Mesendoderm (in vitro differentiated cells): ENCODE results near the gene CXXC5.

Experiments used
- DNase-seq: peaks from one replicate; pipeline ENCODE4 v3.0.0; 2013
- H2AK5ac ChIP-seq: 2 replicates; pipeline ENCODE4 v1.6.1; 2013; ENCODE audit warnings: low read length, inconsistent platforms
- H2BK120ac ChIP-seq: 2 replicates; pipeline ENCODE4 v1.6.1; 2013; ENCODE audit warnings: low read depth, mild to moderate bottlenecking, low read length, moderate library complexity, mixed read lengths
- H2BK15ac ChIP-seq: replicated peaks from 2 replicates; pipeline ENCODE4 v1.6.1; 2013; ENCODE audit warnings: low read depth, mild to moderate bottlenecking, moderate library complexity
- H2BK5ac ChIP-seq: 2 replicates; pipeline ENCODE4 v1.6.1; 2013; ENCODE audit warnings: low read length, inconsistent platforms
- H3K18ac ChIP-seq: 2 replicates; pipeline ENCODE4 v1.6.1; 2013; ENCODE audit warnings: mild to moderate bottlenecking, low read length, mixed read lengths
- H3K23ac ChIP-seq: one replicate; pipeline ENCODE4 v1.6.1; 2013; ENCODE audit warnings: low read length
- H3K27ac ChIP-seq: 2 replicates; pipeline ENCODE4 v1.5.1; 2013; ENCODE audit warnings: low read depth, mild to moderate bottlenecking, inconsistent platforms, low read length, moderate library complexity
- H3K27me3 ChIP-seq: 2 replicates; pipeline ENCODE4 v1.6.1; 2013; ENCODE audit warnings: low read length, control low read depth, mild to moderate bottlenecking, inconsistent platforms; ENCODE audit not compliant: insufficient read depth, poor library complexity
- H3K36me3 ChIP-seq: 2 replicates; pipeline ENCODE4 v1.6.1; 2013; ENCODE audit warnings: low read length, inconsistent platforms; ENCODE audit not compliant: control insufficient read depth, insufficient read depth
- H3K4ac ChIP-seq: one replicate; pipeline ENCODE4 v1.6.1; 2013; ENCODE audit warnings: low read depth, mild to moderate bottlenecking, low read length, moderate library complexity
- H3K4me1 ChIP-seq: 2 replicates; pipeline ENCODE4 v1.6.1; 2013; ENCODE audit warnings: low read depth, low read length, inconsistent platforms; ENCODE audit not compliant: control insufficient read depth
- H3K4me2 ChIP-seq: 2 replicates; pipeline ENCODE4 v1.6.1; 2013; ENCODE audit warnings: low read length
- H3K4me3 ChIP-seq: 2 replicates; pipeline ENCODE4 v1.5.1; 2013; ENCODE audit warnings: mild to moderate bottlenecking, low read length
- H3K56ac ChIP-seq: one replicate; pipeline ENCODE4 v1.6.1; 2013; ENCODE audit warnings: low read length
- H3K79me1 ChIP-seq: 2 replicates; pipeline ENCODE4 v1.6.1; 2013; ENCODE audit warnings: low read length, inconsistent platforms
- H3K79me2 ChIP-seq: 2 replicates; pipeline ENCODE4 v1.6.1; 2013; ENCODE audit warnings: mild to moderate bottlenecking, low read length; ENCODE audit not compliant: control insufficient read depth, insufficient read depth
- H3K9ac ChIP-seq: 2 replicates; pipeline ENCODE4 v1.6.1; 2013; ENCODE audit warnings: low read length, inconsistent platforms
- H4K5ac ChIP-seq: one replicate; pipeline ENCODE4 v1.6.1; 2013; ENCODE audit warnings: low read length
- H4K8ac ChIP-seq: one replicate; pipeline ENCODE4 v1.6.1; 2013; ENCODE audit warnings: low read depth, mild to moderate bottlenecking, control low read depth, low read length, moderate library complexity
- WGBS: extraction: QIAGEN DNeasy Blood & Tissue Kit; methylation state at CpG from one replicate; pipeline ENCODE4 v1.1.7; 2013; ENCODE audit warnings: low lambda C conversion rate, missing lambda C conversion rate; ENCODE audit not compliant: insufficient coverage; ENCODE audit errors: extremely low coverage; 5-methylcytosine and 5-hydroxymethylcytosine counted together

The CXXC5 gene

DNA sequence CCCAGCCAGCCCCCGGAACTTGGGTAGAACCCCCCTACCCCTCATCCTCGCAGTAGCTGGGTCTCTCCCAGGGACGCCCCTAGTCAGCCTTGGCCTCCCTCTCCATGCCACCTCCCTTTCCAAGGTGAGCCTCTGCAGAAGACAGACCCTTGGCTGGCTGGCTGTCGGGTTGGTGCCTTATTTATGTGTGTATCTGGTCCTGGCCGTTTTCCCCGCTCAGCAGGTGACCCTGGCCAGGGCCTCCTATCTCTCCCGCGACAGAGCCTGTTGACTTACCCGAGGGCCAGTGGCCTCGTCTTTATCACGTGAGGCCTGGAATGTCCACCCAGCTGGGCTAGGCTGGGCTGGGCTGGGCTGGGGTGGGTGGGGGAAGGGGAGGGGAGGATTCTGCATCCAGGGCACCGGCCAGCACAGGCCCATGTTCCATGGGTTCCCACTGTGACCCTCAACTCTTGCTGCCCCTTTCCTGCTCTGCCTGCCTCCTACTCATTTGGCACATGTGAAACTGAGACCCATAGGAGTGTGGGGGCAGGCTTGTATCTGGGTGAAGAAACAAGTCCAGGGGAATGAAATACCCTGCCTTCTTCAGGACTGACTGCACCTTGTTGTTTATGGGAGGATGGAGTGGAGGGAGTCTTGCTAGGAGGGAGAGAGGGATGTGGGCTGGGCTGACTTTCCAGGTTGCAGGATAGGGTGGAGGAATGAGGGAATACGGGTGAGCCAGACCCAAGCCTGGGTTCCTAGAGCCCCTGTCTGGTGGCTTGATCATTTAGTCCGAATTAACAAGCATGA, 3.1 kb downstream of the CXXC5 start:
- Histone ChIP-seq H3K27ac (peak overlapping the region; percentile 96), H4K8ac (no peak overlapping the region), H2BK120ac (no peak overlapping the region), H4K5ac (no peak overlapping the region), H3K4me2 (peak overlapping the region; percentile 56), H3K79me2 (peaks cover 74% of the 10 kb centered on the region), H3K4ac (peak overlapping the region; percentile 76), H3K23ac (no peak overlapping the region), H3K4me1 (peaks cover 35% of the 10 kb centered on the region), H2BK15ac (no peak overlapping the region), H3K27me3 (no peaks in the 10 kb centered on the region), H3K79me1 (peaks cover 2% of the 10 kb centered on the region), H3K56ac (peak overlapping the region; percentile 94), H2BK5ac (peak overlapping the region; percentile 71), H3K36me3 (no peaks in the 10 kb centered on the region), H3K4me3 (peak overlapping the region; percentile 89), H2AK5ac (no peak overlapping the region), H3K9ac (peak overlapping the region; percentile 96), H3K18ac (peak overlapping the region; percentile 98)
- peak; percentile 88 for DNase-seq
- WGBS: no CpG with 5 or more reads among the region's 14 CpGs

- Histone ChIP-seq H2BK5ac (no peak overlapping the region), H3K27ac (no peak overlapping the region), H2BK120ac (no peak overlapping the region), H4K8ac (no peak overlapping the region), H3K36me3 (no peaks in the 10 kb centered on the region), H3K79me2 (peaks cover 82% of the 10 kb centered on the region), H2AK5ac (peak overlapping the region; percentile 40), H3K4ac (no peak overlapping the region), H3K56ac (peak overlapping the region; percentile 45), H3K4me1 (peaks cover 33% of the 10 kb centered on the region), H3K9ac (peak overlapping the region; percentile 59), H4K5ac (no peak overlapping the region), H3K18ac (no peak overlapping the region), H2BK15ac (no peak overlapping the region), H3K23ac (no peak overlapping the region), H3K4me3 (no peak overlapping the region), H3K4me2 (peak overlapping the region; percentile 54), H3K27me3 (no peaks in the 10 kb centered on the region), H3K79me1 (peaks cover 3% of the 10 kb centered on the region)
- no CpG with 5 or more reads among the region's 23 CpGs for WGBS
- DNase-seq: no peak
Measured at GRCh38 chr5:139651853-139652787, 4.0 kb downstream of the CXXC5 start.

GRCh38 chr5:139652788-139653241, 4.7 kb downstream of the CXXC5 start:
- H3K4me2 ChIP-seq: peak overlapping the region; percentile 26
- no peak overlapping the region for H2BK120ac ChIP-seq
- DNase-seq: no peak
- H3K4me1 ChIP-seq: peaks cover 39% of the 10 kb centered on the region
- H4K5ac ChIP-seq: no peak overlapping the region
- H4K8ac ChIP-seq: no peak overlapping the region
- no peak overlapping the region for H2BK5ac ChIP-seq
- H3K79me2 ChIP-seq: peaks cover 89% of the 10 kb centered on the region
- H3K18ac ChIP-seq: peak overlapping the region; percentile 7
- H3K9ac ChIP-seq: peak overlapping the region; percentile 59
- no CpG with 5 or more reads among the region's 5 CpGs for WGBS
- peaks cover 7% of the 10 kb centered on the region for H3K79me1 ChIP-seq
- no peak overlapping the region for H3K4me3 ChIP-seq
- peak overlapping the region; percentile 45 for H3K56ac ChIP-seq
- H2BK15ac ChIP-seq: no peak overlapping the region
- H2AK5ac ChIP-seq: no peak overlapping the region
- H3K27me3 ChIP-seq: no peaks in the 10 kb centered on the region
- peak overlapping the region; percentile 7 for H3K27ac ChIP-seq
- H3K23ac ChIP-seq: no peak overlapping the region
- no peak overlapping the region for H3K4ac ChIP-seq
- H3K36me3 ChIP-seq: no peaks in the 10 kb centered on the region

GRCh38 chr5:139653616-139654015, 5.5 kb downstream of the CXXC5 start:
- no CpG with 5 or more reads among the region's 5 CpGs for WGBS
- Histone ChIP-seq H2AK5ac (no peak overlapping the region), H3K27ac (no peak overlapping the region), H3K56ac (peak overlapping the region; percentile 59), H3K36me3 (no peaks in the 10 kb centered on the region), H3K4me3 (no peak overlapping the region), H3K79me2 (peaks cover 97% of the 10 kb centered on the region), H2BK15ac (no peak overlapping the region), H3K27me3 (no peaks in the 10 kb centered on the region), H2BK5ac (no peak overlapping the region), H3K4ac (no peak overlapping the region), H3K23ac (no peak overlapping the region), H3K9ac (peak overlapping the region; percentile 59), H3K4me1 (peaks cover 44% of the 10 kb centered on the region), H3K4me2 (peak overlapping the region; percentile 8), H4K5ac (no peak overlapping the region), H3K18ac (peak overlapping the region; percentile 7), H2BK120ac (no peak overlapping the region), H3K79me1 (peaks cover 10% of the 10 kb centered on the region), H4K8ac (no peak overlapping the region)
- DNase-seq: no peak

- H3K56ac ChIP-seq: peak overlapping the region; percentile 71
- H3K4me3 ChIP-seq: no peak overlapping the region
- H3K27me3 ChIP-seq: no peaks in the 10 kb centered on the region
- DNase-seq: no peak
- H3K9ac ChIP-seq: peak overlapping the region; percentile 13
- no peak overlapping the region for H3K18ac ChIP-seq
- no peak overlapping the region for H3K4ac ChIP-seq
- H2BK120ac ChIP-seq: no peak overlapping the region
- no peak overlapping the region for H2BK15ac ChIP-seq
- H2AK5ac ChIP-seq: no peak overlapping the region
- H3K79me2 ChIP-seq: peaks cover 98% of the 10 kb centered on the region
- WGBS: no CpG with 5 or more reads among the region's 3 CpGs
- H3K27ac ChIP-seq: no peak overlapping the region
- H3K4me1 ChIP-seq: peaks cover 52% of the 10 kb centered on the region
- H4K8ac ChIP-seq: no peak overlapping the region
- peaks cover 10% of the 10 kb centered on the region for H3K79me1 ChIP-seq
- H3K36me3 ChIP-seq: no peaks in the 10 kb centered on the region
- no peak overlapping the region for H4K5ac ChIP-seq
- no peak overlapping the region for H3K4me2 ChIP-seq
- H2BK5ac ChIP-seq: no peak overlapping the region
- H3K23ac ChIP-seq: no peak overlapping the region
Measured at GRCh38 chr5:139654464-139654863, 6.3 kb downstream of the CXXC5 start.
